Brain microvascular endothelial cell (primary cell): ENCODE measurements around the gene ZBTB20.

ENCODE experiments used
- DNase-seq: peaks from one replicate; pipeline ENCODE4 v3.0.0-alpha.2; 2020
- H3K27ac ChIP-seq: fragments of 250-450 bp; sonication (Bioruptor Pico); 2 replicates; pipeline ENCODE4 v1.5.1; 2020; ENCODE audit warnings: mild to moderate bottlenecking, moderate library complexity
- H3K27me3 ChIP-seq: fragments of 250-450 bp; sonication (Bioruptor Pico); replicated peaks from 2 replicates; pipeline ENCODE4 v1.5.1; 2020; ENCODE audit warnings: mild to moderate bottlenecking
- H3K36me3 ChIP-seq: fragments of 250-450 bp; sonication (Bioruptor Pico); replicated peaks from 2 replicates; pipeline ENCODE4 v1.5.1; 2020; ENCODE audit warnings: mild to moderate bottlenecking
- H3K4me3 ChIP-seq: 2 replicates; pipeline ENCODE4 v1.5.1; 2011; ENCODE audit warnings: low read depth, mild to moderate bottlenecking, control low read depth, low read length, moderate library complexity
- in situ Hi-C: cut with HindIII; loops from 2 replicates; pipeline ENCODE4 v1.10.0; 2017; ENCODE audit warnings: low sequenced_read_pairs, low pct_ligation_motif_present
- TF ChIP-seq, protein P1 (sequence below): IDR thresholded peaks from 2 replicates; pipeline ENCODE4 v1.5.1; 2011; ENCODE audit warnings: low read depth, mild to moderate bottlenecking, moderate library complexity, low read length, control low read depth, inconsistent platforms; ENCODE audit errors: missing control alignments

Gene ZBTB20

DNA sequence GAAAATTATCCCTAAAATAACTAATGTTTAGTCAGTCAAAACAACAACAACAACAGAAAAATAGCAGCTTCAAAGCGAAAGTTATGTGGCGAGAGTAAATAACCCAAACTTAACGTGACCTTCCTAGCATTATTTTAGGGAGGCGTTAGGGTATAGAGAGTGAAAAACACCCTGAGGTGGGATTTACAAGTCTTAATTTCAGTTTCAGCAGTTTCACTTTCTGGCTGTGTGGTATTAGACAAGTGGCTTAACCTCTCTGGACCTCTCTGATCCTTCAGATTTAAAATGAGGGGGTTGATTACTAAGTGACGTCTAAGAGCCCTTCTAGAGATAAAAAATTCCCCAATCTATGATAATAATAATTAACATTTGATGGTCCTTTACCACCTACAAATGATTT lies 291.2 kb downstream of the ZBTB20 start:
- Histone ChIP-seq H3K36me3 (no peaks in the 10 kb centered on the region), H3K4me3 (no peak overlapping the region), H3K27me3 (no peaks in the 10 kb centered on the region), H3K27ac (no peak overlapping the region)
- no peak for DNase-seq
- TF ChIP-seq, protein P1, sequence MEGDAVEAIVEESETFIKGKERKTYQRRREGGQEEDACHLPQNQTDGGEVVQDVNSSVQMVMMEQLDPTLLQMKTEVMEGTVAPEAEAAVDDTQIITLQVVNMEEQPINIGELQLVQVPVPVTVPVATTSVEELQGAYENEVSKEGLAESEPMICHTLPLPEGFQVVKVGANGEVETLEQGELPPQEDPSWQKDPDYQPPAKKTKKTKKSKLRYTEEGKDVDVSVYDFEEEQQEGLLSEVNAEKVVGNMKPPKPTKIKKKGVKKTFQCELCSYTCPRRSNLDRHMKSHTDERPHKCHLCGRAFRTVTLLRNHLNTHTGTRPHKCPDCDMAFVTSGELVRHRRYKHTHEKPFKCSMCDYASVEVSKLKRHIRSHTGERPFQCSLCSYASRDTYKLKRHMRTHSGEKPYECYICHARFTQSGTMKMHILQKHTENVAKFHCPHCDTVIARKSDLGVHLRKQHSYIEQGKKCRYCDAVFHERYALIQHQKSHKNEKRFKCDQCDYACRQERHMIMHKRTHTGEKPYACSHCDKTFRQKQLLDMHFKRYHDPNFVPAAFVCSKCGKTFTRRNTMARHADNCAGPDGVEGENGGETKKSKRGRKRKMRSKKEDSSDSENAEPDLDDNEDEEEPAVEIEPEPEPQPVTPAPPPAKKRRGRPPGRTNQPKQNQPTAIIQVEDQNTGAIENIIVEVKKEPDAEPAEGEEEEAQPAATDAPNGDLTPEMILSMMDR, result no peak
- in situ Hi-C loops, result no loop called here

DNA sequence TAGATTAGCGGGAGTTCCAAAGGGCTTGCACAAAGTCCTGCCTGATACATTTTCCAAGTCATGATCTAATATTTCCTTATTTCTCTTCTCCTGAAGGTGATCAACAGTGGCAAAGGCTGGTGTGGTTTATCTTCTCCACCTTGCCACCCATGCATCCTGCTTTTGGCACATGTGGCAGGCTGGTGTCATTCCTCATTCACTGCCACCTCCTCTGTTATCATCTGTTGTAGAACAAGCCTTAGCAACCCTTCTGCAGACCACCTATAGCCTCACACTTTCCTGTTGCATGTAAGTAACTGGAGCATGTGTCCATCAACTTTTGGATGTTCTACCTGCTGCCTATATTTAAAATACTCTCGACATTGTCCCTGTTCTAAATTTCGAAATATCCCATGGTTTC lies 294.1 kb downstream of the ZBTB20 start:
- Histone ChIP-seq H3K4me3 (no peak overlapping the region), H3K27ac (no peak overlapping the region), H3K27me3 (no peaks in the 10 kb centered on the region), H3K36me3 (no peaks in the 10 kb centered on the region)
- TF ChIP-seq, protein P1, result no peak
- in situ Hi-C loops, result no loop called here
- DNase-seq, result no peak

DNA sequence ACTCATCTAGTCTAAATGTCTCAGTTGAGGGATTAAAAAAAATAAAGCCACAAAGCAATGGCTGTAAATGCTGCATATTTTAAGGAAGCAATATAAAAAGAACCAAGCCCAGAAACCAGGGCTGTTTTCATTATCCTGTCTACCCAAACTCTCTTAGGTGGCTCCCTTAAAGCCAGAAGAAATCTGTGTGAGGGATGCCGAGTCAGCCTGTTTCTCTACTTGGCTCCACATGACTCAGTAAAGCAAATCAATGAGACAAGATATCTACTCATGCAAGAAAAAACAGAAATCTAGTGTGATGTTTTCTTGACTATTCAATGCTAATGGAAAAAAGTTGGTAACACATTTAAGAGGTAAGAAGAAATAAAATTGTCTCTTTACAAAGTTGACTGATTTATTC lies 296.2 kb downstream of the ZBTB20 start:
- H3K27ac ChIP-seq, result no peak overlapping the region
- no peak for DNase-seq
- in situ Hi-C loops, result no loop called here
- H3K4me3 ChIP-seq, result no peak overlapping the region
- TF ChIP-seq, protein P1, result no peak
- H3K36me3 ChIP-seq, result no peaks in the 10 kb centered on the region
- no peaks in the 10 kb centered on the region for H3K27me3 ChIP-seq

DNA sequence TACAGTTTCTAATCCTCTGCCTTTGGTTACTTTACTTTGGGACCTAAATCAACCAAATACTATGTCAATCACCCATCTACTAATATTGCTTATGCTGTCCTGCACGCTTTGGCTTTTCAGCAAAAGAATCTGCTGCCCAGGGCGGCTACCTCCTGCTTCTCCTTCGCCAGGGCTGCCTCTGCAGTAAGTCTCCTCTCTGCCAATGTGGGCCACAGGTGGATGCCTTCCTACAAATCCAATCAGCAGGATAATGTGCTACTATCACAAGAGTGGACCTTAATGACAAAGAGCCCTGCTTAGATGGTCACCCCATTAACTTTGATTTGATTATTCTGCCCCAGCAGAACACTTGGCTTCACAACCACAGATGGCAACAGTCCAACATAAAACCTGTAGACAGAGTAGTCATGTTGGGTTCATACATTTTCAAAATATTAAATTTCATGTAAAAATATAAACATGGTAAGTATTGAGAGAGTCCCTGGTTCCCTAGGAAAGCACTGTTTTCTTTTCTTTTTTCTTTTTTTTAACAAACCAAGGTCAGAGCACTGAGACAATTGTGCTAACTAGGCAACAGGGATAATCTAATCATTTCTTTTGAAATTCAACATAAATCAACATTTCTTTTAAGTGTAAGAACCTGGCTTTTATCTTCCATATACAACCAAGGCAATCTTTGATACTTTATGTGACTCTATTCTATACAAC lies 298.3 kb downstream of the ZBTB20 start:
- H3K36me3 ChIP-seq, result no peaks in the 10 kb centered on the region
- in situ Hi-C loops, result no loop called here
- TF ChIP-seq, protein P1, result no peak
- no peaks in the 10 kb centered on the region for H3K27me3 ChIP-seq
- no peak for DNase-seq
- no peak overlapping the region for H3K27ac ChIP-seq
- H3K4me3 ChIP-seq, result no peak overlapping the region

DNA sequence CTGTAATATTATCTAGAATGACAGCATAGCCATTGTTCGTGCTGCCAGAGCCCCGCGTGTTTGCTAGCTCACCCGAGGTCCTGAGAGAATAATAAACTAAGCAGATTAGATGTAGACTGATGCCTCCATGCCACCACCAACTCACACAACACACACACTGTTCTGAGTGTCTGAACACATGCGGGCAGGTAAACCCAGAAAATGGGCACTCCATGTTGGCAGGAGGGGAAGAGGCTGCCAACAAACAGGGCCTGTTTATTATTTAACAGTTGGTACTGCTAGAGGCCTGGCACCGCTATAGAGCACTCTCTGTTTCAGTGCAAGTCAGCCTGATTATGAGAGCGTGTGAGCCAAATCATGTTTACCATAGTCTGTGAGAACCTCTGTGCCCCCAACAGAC lies 299.0 kb downstream of the ZBTB20 start:
- in situ Hi-C loops, result no loop called here
- TF ChIP-seq, protein P1, result no peak
- H3K36me3 ChIP-seq, result no peaks in the 10 kb centered on the region
- no peaks in the 10 kb centered on the region for H3K27me3 ChIP-seq
- no peak overlapping the region for H3K4me3 ChIP-seq
- DNase-seq, result no peak
- H3K27ac ChIP-seq, result no peak overlapping the region

DNA sequence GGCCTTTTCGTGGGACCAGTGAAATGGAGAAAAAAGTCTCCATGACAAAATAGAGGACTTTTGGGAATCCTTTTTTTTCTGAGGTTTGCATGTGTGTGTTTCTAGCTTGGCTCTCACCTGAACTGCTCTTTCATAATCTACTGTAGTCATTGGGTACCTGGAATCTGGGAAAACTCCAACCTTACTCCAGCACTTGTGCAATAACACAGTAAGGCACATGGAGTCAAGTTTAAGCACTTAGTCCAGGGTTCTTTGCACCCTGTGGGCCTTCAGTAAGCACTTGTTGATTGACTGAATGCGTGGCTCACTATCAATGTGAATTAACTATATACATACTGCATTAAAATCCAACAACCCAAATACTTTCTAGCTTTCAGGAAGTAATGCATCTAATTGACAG lies 299.5 kb downstream of the ZBTB20 start:
- in situ Hi-C loops, result no loop called here

More for the DNA sequence above, 299.5 kb downstream of the ZBTB20 start:
- DNase-seq, result no peak
- TF ChIP-seq, protein P1, result no peak
- Histone ChIP-seq H3K36me3 (no peaks in the 10 kb centered on the region), H3K4me3 (no peak overlapping the region), H3K27me3 (no peaks in the 10 kb centered on the region), H3K27ac (no peak overlapping the region)
